Measurements from ENCODE around the gene TRPV2.
A peak's percentile ranks its signal among the peaks of the same experiment; 100 is the strongest.
"Not testable (repeated sequence)": the region's sequence is repeated elsewhere in the genome, so short reads cannot be mapped to it uniquely, and the experiment has no call there.

TRPV2 gene

DNA sequence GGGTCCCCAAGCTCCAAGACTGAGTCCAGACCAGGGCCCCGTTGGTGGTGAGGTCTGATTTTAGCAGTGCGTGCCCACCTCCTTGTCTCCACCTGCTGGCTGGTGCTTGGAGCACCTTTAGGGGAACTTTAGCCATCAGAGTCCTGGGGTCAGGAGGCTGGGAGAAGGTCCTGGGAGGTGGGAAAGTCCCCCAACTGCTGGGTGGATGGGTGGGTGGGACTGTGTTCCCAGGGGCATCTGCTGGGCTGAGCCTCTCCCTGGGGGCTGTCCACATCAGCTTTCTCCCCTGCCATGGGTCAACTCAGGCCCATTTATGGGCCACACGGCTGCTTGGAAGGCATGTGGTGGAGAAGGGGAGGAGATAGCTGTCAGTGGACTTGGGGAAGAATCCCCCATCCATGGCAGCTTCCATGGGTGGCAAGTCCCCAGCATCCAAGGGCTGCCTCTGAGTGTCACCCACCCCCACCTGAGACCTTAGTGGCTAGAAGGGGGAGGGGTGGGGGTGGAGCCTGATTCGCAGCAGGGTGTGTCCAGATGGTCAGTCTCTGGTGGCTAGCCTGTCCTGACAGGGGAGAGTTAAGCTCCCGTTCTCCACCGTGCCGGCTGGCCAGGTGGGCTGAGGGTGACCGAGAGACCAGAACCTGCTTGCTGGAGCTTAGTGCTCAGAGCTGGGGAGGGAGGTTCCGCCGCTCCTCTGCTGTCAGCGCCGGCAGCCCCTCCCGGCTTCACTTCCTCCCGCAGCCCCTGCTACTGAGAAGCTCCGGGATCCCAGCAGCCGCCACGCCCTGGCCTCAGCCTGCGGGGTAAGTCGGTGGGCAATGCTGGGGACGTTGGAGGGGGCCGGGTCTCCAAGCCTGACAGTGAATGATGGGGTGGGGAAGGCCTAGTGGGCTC lies at the start of gene TRPV2:
TSS of gene TRPV2 (plus strand) at position 541 of the 894 bp plus-strand sequence. CDS start 2,098 bp downstream, outside the sequence.
- peak; percentile 19 for DNase-seq

- DNase-seq = no peak
Observed at GRCh38 chr17:16371742-16372141, 43.6 kb upstream of the TRPV2 start.

- DNase-seq = no peak
Observed at GRCh38 chr17:16374146-16374938, 41.0 kb upstream of the TRPV2 start.

- DNase-seq = no peak
Observed at GRCh38 chr17:16377941-16378341, 37.4 kb upstream of the TRPV2 start.

GRCh38 chr17:16378636-16379282 lies 36.6 kb upstream of the TRPV2 start:
- no peak for DNase-seq

GRCh38 chr17:16379654-16380053 lies 35.7 kb upstream of the TRPV2 start:
- DNase-seq = no peak

GRCh38 chr17:16380640-16381495 lies 34.5 kb upstream of the TRPV2 start, which contains the start of gene UBB:
Gene UBB (plus strand): TSS chr17:16381091. CDS start chr17:16381908, 817 bp downstream.
- peak; percentile 87 for DNase-seq

- DNase-seq = peak; percentile 29
Observed at GRCh38 chr17:16381496-16381820, 33.9 kb upstream of the TRPV2 start.

- DNase-seq = no peak
Observed at GRCh38 chr17:16383216-16383615, 32.2 kb upstream of the TRPV2 start.

GRCh38 chr17:16383772-16384287 lies 31.5 kb upstream of the TRPV2 start:
- no peak for DNase-seq

- no peak for DNase-seq
Observed at GRCh38 chr17:16384557-16384956, 30.8 kb upstream of the TRPV2 start.

DNA sequence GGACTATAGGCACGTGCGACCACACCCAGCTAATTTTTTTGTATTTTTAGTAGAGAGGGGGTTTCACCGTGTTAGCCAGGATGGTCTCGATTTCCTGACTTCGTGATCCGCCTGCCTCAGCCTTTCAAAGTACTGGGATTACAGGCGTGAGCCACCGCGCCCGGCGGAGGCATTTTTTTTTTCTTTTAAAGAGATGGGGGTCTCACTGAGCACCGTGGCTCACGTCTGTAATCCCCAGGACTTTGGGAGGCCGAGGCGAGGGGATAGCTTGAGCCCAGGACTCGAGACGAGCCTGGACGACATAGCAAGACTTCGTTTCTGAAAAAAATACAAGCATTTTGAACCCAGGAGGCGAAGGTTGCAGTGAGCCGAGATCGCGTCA lies 29.3 kb upstream of the TRPV2 start:
- DNase-seq = not testable (repeated sequence)

- DNase-seq = no peak
Observed at GRCh38 chr17:16391451-16391850, 23.9 kb upstream of the TRPV2 start.

DNA sequence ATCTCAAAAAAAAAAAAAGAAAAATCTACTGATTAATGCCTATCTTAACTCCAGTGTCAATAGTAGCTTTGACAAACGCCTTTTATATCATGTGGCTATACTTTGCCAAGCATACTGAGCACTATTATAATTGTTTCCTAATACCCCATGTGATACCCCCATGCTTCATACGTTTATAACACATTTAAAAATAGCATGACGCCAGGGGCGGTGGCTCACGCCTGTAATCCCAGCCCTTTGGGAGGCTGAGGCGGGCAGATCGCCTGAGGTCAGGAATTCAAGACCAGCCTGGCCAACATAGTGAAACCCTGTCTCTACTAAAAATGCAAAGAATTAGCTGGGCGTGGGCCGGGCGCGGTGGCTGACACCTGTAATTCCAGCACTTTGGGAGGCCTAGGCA lies 22.9 kb upstream of the TRPV2 start:
- not testable (repeated sequence) for DNase-seq

DNA sequence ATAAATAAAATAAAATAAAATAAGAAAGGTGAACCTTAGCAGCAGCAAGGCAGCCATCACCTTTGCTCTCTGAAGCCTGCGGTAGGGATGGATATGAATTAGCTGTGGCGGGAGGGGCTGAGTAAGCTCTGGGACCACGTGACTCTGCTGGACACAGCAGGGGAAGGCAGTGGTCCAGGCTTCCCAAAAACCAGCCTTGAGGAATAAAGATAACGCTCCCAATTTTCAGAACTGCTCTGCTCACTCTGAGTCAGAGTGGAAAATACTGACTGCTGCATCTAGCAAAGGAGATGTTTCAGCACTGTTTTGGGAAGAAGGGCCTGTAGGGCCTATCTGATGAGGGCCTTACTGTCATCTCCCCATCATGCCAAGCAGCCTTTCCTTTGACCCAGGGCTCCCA lies 19.5 kb upstream of the TRPV2 start:
- DNase-seq = not testable (repeated sequence)

DNA sequence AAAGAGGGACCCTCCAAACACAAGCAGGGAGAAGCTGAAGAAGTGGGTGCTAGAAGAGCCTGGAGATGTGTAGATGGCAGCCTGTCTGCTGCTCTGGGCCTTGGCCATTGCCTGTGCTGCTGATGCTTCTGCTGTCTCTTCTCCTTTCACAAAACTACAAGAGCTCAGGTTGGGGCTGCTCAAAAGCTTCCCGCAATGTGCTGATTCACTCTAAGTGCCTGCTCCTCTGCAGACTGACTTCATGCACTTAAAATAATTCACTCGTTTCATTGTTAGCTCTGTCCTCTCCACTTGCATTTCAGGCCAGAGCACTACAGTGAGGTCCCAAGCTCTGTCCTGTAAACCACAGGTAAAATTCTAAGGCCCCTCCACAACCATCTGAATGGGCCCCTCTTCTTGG lies 18.7 kb upstream of the TRPV2 start:
- DNase-seq = not testable (repeated sequence)

- no peak for DNase-seq
Observed at GRCh38 chr17:16398270-16399267, 16.8 kb upstream of the TRPV2 start.

- not testable (repeated sequence) for DNase-seq
Observed at GRCh38 chr17:16403847-16404246, 11.5 kb upstream of the TRPV2 start.

GRCh38 chr17:16406742-16407674 lies 8.4 kb upstream of the TRPV2 start:
- no peak for DNase-seq

Data from activated T-cell treated with anti-CD3 and anti-CD28 coated beads for 4 hours (primary cell).